Neuron (in vitro differentiated cells): ENCODE measurements around the gene SRR.

Source experiments
- H2AFZ ChIP-seq: one replicate; pipeline ENCODE4 v1.6.1; 2013; ENCODE audit warnings: low read depth, mild to moderate bottlenecking, inconsistent platforms, low read length, moderate library complexity
- H3K27me3 ChIP-seq: one replicate; pipeline ENCODE4 v1.6.1; 2013; ENCODE audit warnings: low read length; ENCODE audit not compliant: insufficient read depth
- H3K36me3 ChIP-seq: one replicate; pipeline ENCODE4 v1.6.1; 2013; ENCODE audit warnings: low read length; ENCODE audit not compliant: insufficient read depth
- H3K4me1 ChIP-seq: one replicate; pipeline ENCODE4 v1.6.1; 2013; ENCODE audit warnings: low read length; ENCODE audit not compliant: insufficient read depth
- H3K4me3 ChIP-seq: 2 replicates; pipeline ENCODE4 v1.5.1; 2013; ENCODE audit warnings: mild to moderate bottlenecking, low read length, moderate library complexity
- H3K9me3 ChIP-seq: one replicate; pipeline ENCODE4 v1.6.1; 2013; ENCODE audit warnings: low read length

Gene SRR

DNA sequence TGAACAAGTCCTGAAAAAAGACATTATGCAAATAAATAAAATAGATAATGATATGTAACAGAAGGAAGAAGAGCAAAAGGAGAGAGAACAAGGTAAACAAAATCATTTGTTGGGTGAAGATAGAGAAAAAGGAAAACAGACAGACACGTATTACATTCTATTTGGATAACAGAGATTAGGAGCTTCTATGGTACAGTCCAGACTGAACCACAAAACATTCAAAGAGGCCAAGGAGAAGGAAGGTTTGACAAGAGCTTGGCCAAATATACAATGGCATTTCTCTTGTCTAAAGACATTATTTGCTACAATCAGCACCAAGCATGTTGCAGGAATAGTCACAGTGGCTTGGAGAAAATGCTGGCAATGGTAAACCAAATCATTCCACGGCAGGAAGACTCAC, 29.3 kb upstream of the SRR start:
- H3K27me3 ChIP-seq = no peaks in the 10 kb centered on the region
- no peaks in the 10 kb centered on the region for H3K4me1 ChIP-seq
- H3K4me3 ChIP-seq = no peak overlapping the region
- no peaks in the 10 kb centered on the region for H3K9me3 ChIP-seq
- peaks cover 58% of the 10 kb centered on the region for H3K36me3 ChIP-seq
- H2AFZ ChIP-seq = no peak overlapping the region

- no peaks in the 10 kb centered on the region for H3K4me1 ChIP-seq
- no peak overlapping the region for H3K4me3 ChIP-seq
- H3K27me3 ChIP-seq = no peaks in the 10 kb centered on the region
- H2AFZ ChIP-seq = no peak overlapping the region
- H3K9me3 ChIP-seq = no peaks in the 10 kb centered on the region
- peaks cover 57% of the 10 kb centered on the region for H3K36me3 ChIP-seq
These were observed 28.0 kb upstream of the SRR start for GRCh38 chr17:2275722-2276121.

- H3K27me3 ChIP-seq = no peaks in the 10 kb centered on the region
- no peak overlapping the region for H2AFZ ChIP-seq
- peaks cover 71% of the 10 kb centered on the region for H3K36me3 ChIP-seq
- no peaks in the 10 kb centered on the region for H3K9me3 ChIP-seq
- H3K4me3 ChIP-seq = no peak overlapping the region
- H3K4me1 ChIP-seq = no peaks in the 10 kb centered on the region
These were observed 26.1 kb upstream of the SRR start for GRCh38 chr17:2277429-2278170.

- no peaks in the 10 kb centered on the region for H3K9me3 ChIP-seq
- H3K4me1 ChIP-seq = no peaks in the 10 kb centered on the region
- no peak overlapping the region for H2AFZ ChIP-seq
- peaks cover 75% of the 10 kb centered on the region for H3K36me3 ChIP-seq
- H3K4me3 ChIP-seq = no peak overlapping the region
- no peaks in the 10 kb centered on the region for H3K27me3 ChIP-seq
These were observed 24.0 kb upstream of the SRR start for GRCh38 chr17:2279707-2280106.

- H3K36me3 ChIP-seq = peaks cover 73% of the 10 kb centered on the region
- no peak overlapping the region for H3K4me3 ChIP-seq
- H3K4me1 ChIP-seq = no peaks in the 10 kb centered on the region
- no peaks in the 10 kb centered on the region for H3K9me3 ChIP-seq
- no peak overlapping the region for H2AFZ ChIP-seq
- no peaks in the 10 kb centered on the region for H3K27me3 ChIP-seq
These were observed 21.4 kb upstream of the SRR start for GRCh38 chr17:2282297-2282873.

DNA sequence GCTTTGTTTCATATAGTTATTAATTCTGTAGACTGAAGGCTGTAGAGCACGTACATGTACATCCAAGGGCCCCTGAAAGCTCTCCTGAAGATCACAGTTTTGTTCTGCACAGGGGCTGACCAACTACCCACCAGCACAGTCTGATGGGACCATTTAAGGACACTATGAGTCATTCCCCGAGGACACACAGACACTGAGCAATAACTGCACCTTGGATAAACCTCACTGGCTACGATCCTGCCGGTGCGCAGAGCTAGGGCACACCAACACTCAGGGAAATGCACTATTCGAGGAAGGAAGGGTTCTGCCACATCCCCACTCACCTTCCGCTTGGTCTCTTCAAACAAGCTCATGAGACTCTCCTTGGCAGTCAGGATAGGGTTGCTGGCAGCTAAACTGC, 20.4 kb upstream of the SRR start:
- Histone ChIP-seq H3K36me3 (peaks cover 73% of the 10 kb centered on the region), H3K4me1 (no peaks in the 10 kb centered on the region), H3K27me3 (no peaks in the 10 kb centered on the region), H3K4me3 (no peak overlapping the region), H2AFZ (no peak overlapping the region), H3K9me3 (no peaks in the 10 kb centered on the region)

DNA sequence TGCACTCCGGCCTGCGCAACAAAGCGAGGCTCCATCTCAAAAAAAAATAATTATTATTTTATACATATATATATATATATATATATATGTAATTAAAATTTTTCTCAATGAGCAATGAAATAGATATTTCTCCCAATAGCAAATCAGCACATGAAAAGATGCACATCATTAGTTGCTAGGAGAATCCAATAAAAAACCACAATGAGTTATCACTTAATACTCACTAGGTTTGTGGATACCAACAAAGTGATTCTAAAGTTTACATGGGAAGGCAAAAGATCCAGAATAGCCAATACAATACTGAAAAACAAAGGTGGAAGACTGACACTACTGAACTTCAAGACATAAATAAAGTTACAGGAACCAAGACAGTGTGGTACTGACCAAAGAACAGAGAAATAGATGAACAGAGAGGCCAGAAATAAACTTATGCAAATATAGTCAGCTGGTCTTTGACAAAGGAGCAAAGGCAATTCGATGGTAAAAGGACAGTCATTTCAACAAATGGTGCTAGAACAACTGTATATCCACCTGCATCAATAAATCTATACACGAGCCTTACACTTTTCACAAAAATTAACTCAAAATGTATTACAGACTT, 13.8 kb upstream of the SRR start:
- Histone ChIP-seq H3K4me3 (no peak overlapping the region), H3K4me1 (no peaks in the 10 kb centered on the region), H3K9me3 (peaks cover 3% of the 10 kb centered on the region), H2AFZ (no peak overlapping the region), H3K36me3 (peaks cover 68% of the 10 kb centered on the region), H3K27me3 (no peaks in the 10 kb centered on the region)

DNA sequence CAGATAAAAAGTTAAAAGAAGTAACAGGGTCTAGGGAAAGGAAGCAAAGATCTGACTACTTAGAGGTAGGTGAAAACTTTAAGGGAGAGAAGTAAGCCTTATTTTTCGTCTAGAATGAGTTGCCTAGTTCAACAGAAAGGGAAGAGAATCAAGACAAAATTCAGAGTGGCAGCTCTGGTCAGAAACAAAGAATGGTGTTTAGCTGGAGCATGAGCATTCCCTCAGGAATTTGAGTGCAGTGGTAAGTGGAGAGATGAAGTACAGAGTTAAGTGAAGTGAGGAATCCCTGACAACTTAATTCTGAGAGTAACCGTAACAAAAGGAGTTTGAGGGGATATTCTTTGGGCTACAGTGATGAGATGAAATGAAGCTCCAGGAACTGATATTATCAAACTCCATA, 11.7 kb upstream of the SRR start:
- H3K4me1 ChIP-seq = no peaks in the 10 kb centered on the region
- no peak overlapping the region for H3K4me3 ChIP-seq
- H2AFZ ChIP-seq = no peak overlapping the region
- no peaks in the 10 kb centered on the region for H3K27me3 ChIP-seq
- peaks cover 79% of the 10 kb centered on the region for H3K36me3 ChIP-seq
- peaks cover 3% of the 10 kb centered on the region for H3K9me3 ChIP-seq

GRCh38 chr17:2295575-2295974, 8.2 kb upstream of the SRR start:
- Histone ChIP-seq H3K9me3 (peaks cover 14% of the 10 kb centered on the region), H3K4me1 (no peaks in the 10 kb centered on the region), H3K27me3 (no peaks in the 10 kb centered on the region), H3K4me3 (no peak overlapping the region), H3K36me3 (peaks cover 82% of the 10 kb centered on the region), H2AFZ (no peak overlapping the region)

GRCh38 chr17:2297023-2297422, 6.7 kb upstream of the SRR start:
- Histone ChIP-seq H3K27me3 (no peaks in the 10 kb centered on the region), H2AFZ (no peak overlapping the region), H3K36me3 (peaks cover 84% of the 10 kb centered on the region), H3K4me1 (peaks cover 3% of the 10 kb centered on the region), H3K9me3 (peaks cover 13% of the 10 kb centered on the region), H3K4me3 (no peak overlapping the region)

DNA sequence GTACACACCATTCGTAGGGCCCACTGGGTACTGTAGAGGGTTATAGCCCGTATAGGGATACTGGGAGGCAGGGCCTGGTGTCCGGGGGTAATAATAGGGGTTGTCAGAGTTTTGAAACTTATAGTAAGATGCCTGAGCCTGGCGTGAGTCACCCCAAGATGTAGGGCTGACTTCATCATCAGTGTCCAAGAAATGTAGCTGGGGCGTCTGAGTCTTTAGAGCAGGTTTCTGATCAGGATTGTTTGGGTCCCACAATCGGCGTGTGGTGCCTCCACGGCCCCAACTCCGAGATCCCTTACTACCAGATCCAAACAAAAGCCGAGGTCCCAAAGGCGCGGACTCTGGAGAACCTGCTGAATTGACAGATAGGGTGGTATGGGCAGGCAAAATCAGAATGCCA, 4.6 kb upstream of the SRR start:
- Histone ChIP-seq H2AFZ (no peak overlapping the region), H3K36me3 (peaks cover 66% of the 10 kb centered on the region), H3K4me3 (no peak overlapping the region), H3K4me1 (peaks cover 4% of the 10 kb centered on the region), H3K9me3 (peaks cover 13% of the 10 kb centered on the region), H3K27me3 (no peaks in the 10 kb centered on the region)

- no peak overlapping the region for H2AFZ ChIP-seq
- H3K4me3 ChIP-seq = no peak overlapping the region
- H3K27me3 ChIP-seq = no peaks in the 10 kb centered on the region
- H3K4me1 ChIP-seq = peaks cover 4% of the 10 kb centered on the region
- peaks cover 61% of the 10 kb centered on the region for H3K36me3 ChIP-seq
- H3K9me3 ChIP-seq = peaks cover 13% of the 10 kb centered on the region
These were observed 4.0 kb upstream of the SRR start for GRCh38 chr17:2299756-2300155.

GRCh38 chr17:2302778-2303203, 959 bp upstream of the SRR start:
- Histone ChIP-seq H3K27me3 (no peaks in the 10 kb centered on the region), H3K9me3 (peaks cover 13% of the 10 kb centered on the region), H3K36me3 (peaks cover 33% of the 10 kb centered on the region), H3K4me1 (peaks cover 4% of the 10 kb centered on the region), H2AFZ (peak overlapping the region; percentile 37), H3K4me3 (peak overlapping the region; percentile 94)
